Iris pigment epithelial cell (primary cell): ENCODE measurements around the gene ARHGAP42.
"Not testable (repeated sequence)": the region's sequence is repeated elsewhere in the genome, so short reads cannot be mapped to it uniquely, and the experiment has no call there.

Experiments used
- DNase-seq: peaks from one replicate; pipeline ENCODE4 v3.0.0-alpha.2; 2011; ENCODE audit warnings: low read depth

The ARHGAP42 gene

GRCh38 chr11:100874203-100874602, 187.1 kb downstream of the ARHGAP42 start:
- no peak for DNase-seq

- no peak for DNase-seq
Measured at GRCh38 chr11:100875521-100875869, 188.4 kb downstream of the ARHGAP42 start.

GRCh38 chr11:100876815-100877520, 189.9 kb downstream of the ARHGAP42 start:
- peak; percentile 98 for DNase-seq

- DNase-seq, result no peak
Measured at GRCh38 chr11:100878474-100878873, 191.4 kb downstream of the ARHGAP42 start.

- no peak for DNase-seq
Measured at GRCh38 chr11:100882957-100883356, 195.9 kb downstream of the ARHGAP42 start.

GRCh38 chr11:100883830-100884229, 196.7 kb downstream of the ARHGAP42 start:
- no peak for DNase-seq

- DNase-seq, result no peak
Measured at GRCh38 chr11:100887659-100888058, 200.6 kb downstream of the ARHGAP42 start.

- DNase-seq, result peak; percentile 31
Measured at GRCh38 chr11:100888836-100889235, 201.7 kb downstream of the ARHGAP42 start.

GRCh38 chr11:100889758-100890157, 202.7 kb downstream of the ARHGAP42 start:
- DNase-seq, result no peak

- peak; percentile 95 for DNase-seq
Measured at GRCh38 chr11:100890789-100891188, 203.7 kb downstream of the ARHGAP42 start.

GRCh38 chr11:100892886-100893285, 205.8 kb downstream of the ARHGAP42 start:
- no peak for DNase-seq

GRCh38 chr11:100895449-100895848, 208.4 kb downstream of the ARHGAP42 start:
- no peak for DNase-seq

- not testable (repeated sequence) for DNase-seq
Measured at GRCh38 chr11:100895976-100896375, 208.9 kb downstream of the ARHGAP42 start.

GRCh38 chr11:100901471-100901870, 214.4 kb downstream of the ARHGAP42 start:
- not testable (repeated sequence) for DNase-seq

- no peak for DNase-seq
Measured at GRCh38 chr11:100902454-100903141, 215.5 kb downstream of the ARHGAP42 start.

- no peak for DNase-seq
Measured at GRCh38 chr11:100903284-100903683, 216.2 kb downstream of the ARHGAP42 start.

GRCh38 chr11:100905684-100906083, 218.6 kb downstream of the ARHGAP42 start:
- no peak for DNase-seq

GRCh38 chr11:100908746-100909145, 221.7 kb downstream of the ARHGAP42 start:
- DNase-seq, result peak; percentile 62

GRCh38 chr11:100910808-100911207, 223.7 kb downstream of the ARHGAP42 start:
- no peak for DNase-seq

- DNase-seq, result no peak
Measured at GRCh38 chr11:100914415-100915110, 227.5 kb downstream of the ARHGAP42 start.

GRCh38 chr11:100918551-100919500, 231.7 kb downstream of the ARHGAP42 start:
- peak; percentile 38 for DNase-seq

GRCh38 chr11:100920593-100920992, 233.5 kb downstream of the ARHGAP42 start:
- DNase-seq, result no peak
